HG03060 (cell line): ENCODE measurements around the gene SAMD5.

Source experiments
- ATAC-seq: cut with Tn5 transposase; IDR thresholded peaks from one replicate; pipeline ENCODE4 v1.9.1; 2021; ENCODE audit warnings: low read depth, moderate number of reproducible peaks; ENCODE audit not compliant: unreplicated experiment

The SAMD5 gene

GRCh38 chr6:147508042-147508865, at the start of gene SAMD5:
TSS of gene SAMD5 (plus strand) at chr6:147508690. CDS start at chr6:147508929, 239 bp downstream.
- ATAC-seq = no peak

GRCh38 chr6:147459780-147460179, 48.7 kb upstream of the SAMD5 start:
- no peak for ATAC-seq

GRCh38 chr6:147463651-147464050, 44.8 kb upstream of the SAMD5 start:
- no peak for ATAC-seq

- no peak for ATAC-seq
Measured at GRCh38 chr6:147467428-147467827, 41.1 kb upstream of the SAMD5 start.

- ATAC-seq = no peak
Measured at GRCh38 chr6:147467886-147468285, 40.6 kb upstream of the SAMD5 start.

GRCh38 chr6:147468634-147469033, 39.9 kb upstream of the SAMD5 start:
- no peak for ATAC-seq

- no peak for ATAC-seq
Measured at GRCh38 chr6:147479857-147480256, 28.6 kb upstream of the SAMD5 start.

GRCh38 chr6:147486683-147487082, 21.8 kb upstream of the SAMD5 start:
- no peak for ATAC-seq

GRCh38 chr6:147497472-147497871, 11.0 kb upstream of the SAMD5 start:
- no peak for ATAC-seq

- ATAC-seq = no peak
Measured at GRCh38 chr6:147503587-147503986, 4.9 kb upstream of the SAMD5 start.

- no peak for ATAC-seq
Measured at GRCh38 chr6:147504848-147505247, 3.6 kb upstream of the SAMD5 start.

- no peak for ATAC-seq
Measured at GRCh38 chr6:147506704-147507114, 1.8 kb upstream of the SAMD5 start.

GRCh38 chr6:147507162-147508041, 1.1 kb upstream of the SAMD5 start:
- no peak for ATAC-seq

GRCh38 chr6:147508866-147509608, 547 bp downstream of the SAMD5 start:
- no peak for ATAC-seq

GRCh38 chr6:147509891-147510290, 1.4 kb downstream of the SAMD5 start:
- ATAC-seq = no peak

- no peak for ATAC-seq
Measured at GRCh38 chr6:147510929-147511590, 2.6 kb downstream of the SAMD5 start.

- no peak for ATAC-seq
Measured at GRCh38 chr6:147514831-147515230, 6.3 kb downstream of the SAMD5 start.

GRCh38 chr6:147515327-147515726, 6.8 kb downstream of the SAMD5 start:
- ATAC-seq = no peak

- ATAC-seq = no peak
Measured at GRCh38 chr6:147522597-147522996, 14.1 kb downstream of the SAMD5 start.

GRCh38 chr6:147525519-147526209, 17.2 kb downstream of the SAMD5 start:
- no peak for ATAC-seq
